ENCODE data around the gene TMEM156. TPM values are rescaled to one million over a fixed set of nuclear protein-coding genes. Genes with fewer than 3 reads are reported as not detected.

TMEM156 gene
- polyA plus RNA-seq, 1 donor from 2014 or later: not detected

GRCh38 chr4:38983291-38983690, 48.9 kb downstream of the TMEM156 start:
- Histone ChIP-seq H4K20me1 (ENCODE audit: insufficient read depth) (no peaks in the 10 kb centered on the region), H2AFZ (ENCODE audit: low read depth, low read length) (no peak overlapping the region), H3K79me2 (replicated peaks; ENCODE audit: insufficient read depth, low read length) (no peaks in the 10 kb centered on the region)

GRCh38 chr4:38982361-38983095, 49.7 kb downstream of the TMEM156 start:
- Histone ChIP-seq H3F3A (ENCODE audit: insufficient read depth, low read length, poor library complexity, severe bottlenecking) (no peaks in the 10 kb centered on the region), H4K20me1 (ENCODE audit: insufficient read depth) (no peaks in the 10 kb centered on the region), H3K9me3 (ENCODE audit: low read length) (no peaks in the 10 kb centered on the region), H3K4me3 (ENCODE audit: low read length) (no peak overlapping the region), H3K79me2 (replicated peaks; ENCODE audit: insufficient read depth, low read length) (no peaks in the 10 kb centered on the region), H3K27me3 (ENCODE audit: insufficient read depth, low read depth, low read length) (no peaks in the 10 kb centered on the region), H3K9ac (ENCODE audit: low read length) (no peak overlapping the region), H3K9me2 (ENCODE audit: insufficient read depth, low read length) (no peaks in the 10 kb centered on the region), H2AFZ (ENCODE audit: low read depth, low read length) (no peak overlapping the region), H3K4me2 (ENCODE audit: low read length) (no peak overlapping the region), H3K27ac (ENCODE audit: low read length) (peak overlapping the region; percentile 87), H3K36me3 (ENCODE audit: insufficient read depth, low read length) (no peaks in the 10 kb centered on the region)
- TF ChIP-seq TAF1 (IDR thresholded peaks at IDR 0.05; ENCODE audit: low read depth) (no peak), EP300 (conservative IDR thresholded peaks at IDR 0.05; ENCODE audit: poor library complexity, severe bottlenecking) (no peak), POLR2AphosphoS5 (IDR thresholded peaks at IDR 0.05) (no peak), REST (IDR thresholded peaks at IDR 0.05; ENCODE audit: borderline replicate concordance) (no peak), RAD21 (conservative IDR thresholded peaks at IDR 0.05) (no peak), SMC3 (conservative IDR thresholded peaks at IDR 0.05; ENCODE audit: poor library complexity) (no peak), MXI1 (conservative IDR thresholded peaks at IDR 0.05; ENCODE audit: poor library complexity, severe bottlenecking) (no peak), EZH2 (IDR thresholded peaks at IDR 0.05; ENCODE audit: borderline replicate concordance, insufficient read depth, low read length, poor library complexity, severe bottlenecking) (no peak)

More at GRCh38 chr4:38983291-38983690, 48.9 kb downstream of the TMEM156 start:
- Histone ChIP-seq H3K9me3 (ENCODE audit: low read length) (no peaks in the 10 kb centered on the region), H3K27me3 (ENCODE audit: insufficient read depth, low read depth, low read length) (no peaks in the 10 kb centered on the region), H3K9ac (ENCODE audit: low read length) (no peak overlapping the region), H3K4me2 (ENCODE audit: low read length) (no peak overlapping the region), H3K4me3 (ENCODE audit: low read length) (peak overlapping the region; percentile 39), H3K9me2 (ENCODE audit: insufficient read depth, low read length) (no peaks in the 10 kb centered on the region), H3K36me3 (ENCODE audit: insufficient read depth, low read length) (no peaks in the 10 kb centered on the region), H3K27ac (ENCODE audit: low read length) (peak overlapping the region; percentile 87), H3F3A (ENCODE audit: insufficient read depth, low read length, poor library complexity, severe bottlenecking) (no peaks in the 10 kb centered on the region)
- TF ChIP-seq TAF1 (IDR thresholded peaks at IDR 0.05; ENCODE audit: low read depth) (no peak), REST (IDR thresholded peaks at IDR 0.05; ENCODE audit: borderline replicate concordance) (no peak), MXI1 (conservative IDR thresholded peaks at IDR 0.05; ENCODE audit: poor library complexity, severe bottlenecking) (no peak), SMC3 (conservative IDR thresholded peaks at IDR 0.05; ENCODE audit: poor library complexity) (no peak), CTCF (IDR thresholded peaks at IDR 0.05; ENCODE audit: poor library complexity, severe bottlenecking) (no peak), EP300 (conservative IDR thresholded peaks at IDR 0.05; ENCODE audit: poor library complexity, severe bottlenecking) (no peak), EZH2 (IDR thresholded peaks at IDR 0.05; ENCODE audit: borderline replicate concordance, insufficient read depth, low read length, poor library complexity, severe bottlenecking) (no peak), RAD21 (conservative IDR thresholded peaks at IDR 0.05) (no peak), POLR2AphosphoS5 (IDR thresholded peaks at IDR 0.05) (no peak)

Measured in neural cell (in vitro differentiated cells).